IgD-negative memory B cell (primary cell): ENCODE results near the gene TMEM150C. TPM values are rescaled to one million over a fixed set of nuclear protein-coding genes. Genes with fewer than 3 reads are reported as not detected.
A peak's percentile ranks its signal among the peaks of the same experiment; 100 is the strongest.
"Not testable (repeated sequence)": the region's sequence is repeated elsewhere in the genome, so short reads cannot be mapped to it uniquely, and the experiment has no call there.

Source experiments
- H3K27ac Mint-ChIP-seq, 3 donors: one replicate each; pipeline ENCODE4 v1.8.0; 2020 to 2022; ENCODE audit warnings: mild to moderate bottlenecking in 3 of 3, mixed read lengths in 3 of 3, moderate library complexity in 1 of 3
- H3K27me3 Mint-ChIP-seq: one replicate; pipeline ENCODE4 v1.8.0; 2021; ENCODE audit warnings: mixed read lengths
- H3K36me3 Mint-ChIP-seq: one replicate; pipeline ENCODE4 v1.8.0; 2020; ENCODE audit warnings: mild to moderate bottlenecking, mixed read lengths
- H3K4me1 Mint-ChIP-seq, 3 donors: one replicate each; pipeline ENCODE4 v1.8.0; 2020 to 2022; ENCODE audit warnings: mixed read lengths in 3 of 3, mild to moderate bottlenecking in 1 of 3
- H3K4me3 Mint-ChIP-seq, 4 donors: one replicate each; pipeline ENCODE4 v1.8.0; 2020 to 2022; ENCODE audit warnings: mild to moderate bottlenecking in 4 of 4, mixed read lengths in 4 of 4, moderate library complexity in 3 of 4
- H3K9me3 Mint-ChIP-seq, 3 donors: one replicate each; pipeline ENCODE4 v1.8.0; 2020 to 2021; ENCODE audit warnings: mixed read lengths in 3 of 3, mild to moderate bottlenecking in 1 of 3
- polyA plus RNA-seq: library from polyadenylated mRNA; unstranded; fragments of 300-500 nt; fragmentation: Illumina TruSeq; gene quantifications from one replicate; pipeline ENCODE4 v1.2.3, GENCODE V29; 2021

Gene TMEM150C
- polyA plus RNA-seq, 1 donor from 2014 or later: not detected

DNA sequence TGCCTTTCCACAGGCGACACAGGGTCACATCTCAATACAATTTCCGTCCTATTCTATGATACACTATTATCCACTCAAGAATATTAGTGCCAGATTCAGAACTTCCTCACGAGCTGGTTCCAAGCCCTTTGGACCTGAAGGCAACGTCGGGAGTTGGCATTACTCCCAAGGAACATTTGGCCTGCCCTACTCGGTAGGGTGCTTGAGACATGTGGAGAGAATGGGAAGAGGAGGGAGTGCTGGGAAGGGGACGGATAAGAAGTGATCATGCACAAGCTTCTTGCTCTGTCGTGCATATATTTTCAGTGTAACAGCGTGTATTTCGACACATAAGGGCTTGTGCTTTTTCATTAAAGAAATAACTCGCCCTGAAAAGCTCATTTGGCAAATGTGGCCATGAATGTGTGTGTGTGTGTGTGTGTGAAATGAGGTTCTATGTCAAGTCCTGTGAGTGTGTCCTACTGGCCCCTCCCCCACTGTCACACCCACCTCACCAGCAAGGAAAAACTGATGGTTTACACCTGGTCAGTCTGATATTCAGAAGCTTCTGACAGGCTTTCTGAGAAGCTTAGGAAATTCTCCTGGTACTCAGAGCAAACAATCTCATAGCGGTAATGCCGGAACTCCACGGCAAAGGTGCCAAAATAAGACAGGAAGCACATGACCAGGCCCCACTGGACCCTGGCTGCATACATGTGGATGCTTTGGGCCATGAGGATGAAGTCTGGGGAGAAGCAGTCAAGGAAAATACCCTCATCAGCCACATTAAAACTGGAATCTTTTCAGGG lies 76.6 kb downstream of the TMEM150C start:
- peaks cover 6% of the 10 kb centered on the region for H3K36me3 Mint-ChIP-seq
- H3K9me3 Mint-ChIP-seq: peaks cover 0 to 2% (median 0%) of the 10 kb centered on the region in 3 donors
- H3K4me1 Mint-ChIP-seq: no peaks in the 10 kb centered on the region
- no peak overlapping the region for H3K27ac Mint-ChIP-seq
- no peak overlapping the region for H3K4me3 Mint-ChIP-seq
- no peaks in the 10 kb centered on the region for H3K27me3 Mint-ChIP-seq

DNA sequence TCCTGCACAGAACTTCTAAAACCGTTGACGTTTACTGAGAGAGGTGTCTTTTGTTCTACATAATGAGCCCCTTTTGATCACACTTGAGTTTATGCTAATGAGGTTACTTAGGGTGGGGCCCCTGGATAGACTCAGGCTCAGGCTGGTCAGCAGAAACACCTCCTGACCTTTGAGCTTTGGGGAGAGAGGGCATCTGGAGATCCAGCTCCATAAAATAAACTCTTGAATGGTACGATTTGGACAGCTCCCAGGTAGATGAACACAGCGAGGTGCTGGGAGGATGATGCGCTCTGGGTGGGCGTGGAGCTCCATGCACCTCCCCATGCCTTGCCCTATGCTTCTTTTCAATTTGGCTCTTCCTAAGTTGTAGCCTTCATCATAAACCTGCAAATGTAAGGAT lies 79.4 kb downstream of the TMEM150C start:
- no peak overlapping the region for H3K27ac Mint-ChIP-seq
- H3K36me3 Mint-ChIP-seq: peaks cover 9% of the 10 kb centered on the region

DNA sequence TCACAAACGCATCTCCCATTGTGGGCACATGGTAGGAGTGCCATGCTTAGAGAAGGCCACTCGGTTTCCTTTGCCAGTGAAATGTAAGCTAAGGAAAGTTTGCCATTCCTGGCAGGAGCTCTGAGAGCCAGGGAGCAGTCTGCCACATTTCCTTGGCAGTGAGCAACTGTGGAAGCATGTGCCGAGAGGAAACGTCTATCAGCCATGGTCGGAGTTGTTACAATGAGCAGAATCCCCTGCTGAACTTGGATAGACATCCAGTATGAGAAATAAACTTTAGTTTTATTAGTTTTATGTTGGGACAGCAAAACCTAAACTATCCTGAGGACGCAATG lies 80.3 kb downstream of the TMEM150C start:
- H3K4me3 Mint-ChIP-seq: no peak overlapping the region
- H3K4me1 Mint-ChIP-seq: no peaks in the 10 kb centered on the region
- no peaks in the 10 kb centered on the region for H3K27me3 Mint-ChIP-seq
- peaks cover 0 to 2% (median 0%) of the 10 kb centered on the region in 3 donors for H3K9me3 Mint-ChIP-seq
- peaks cover 9% of the 10 kb centered on the region for H3K36me3 Mint-ChIP-seq
- no peak overlapping the region for H3K27ac Mint-ChIP-seq

More for the DNA sequence above, 79.4 kb downstream of the TMEM150C start:
- H3K4me3 Mint-ChIP-seq: no peak overlapping the region
- H3K9me3 Mint-ChIP-seq: peaks cover 0 to 2% (median 0%) of the 10 kb centered on the region in 3 donors
- no peaks in the 10 kb centered on the region for H3K27me3 Mint-ChIP-seq
- no peaks in the 10 kb centered on the region for H3K4me1 Mint-ChIP-seq

DNA sequence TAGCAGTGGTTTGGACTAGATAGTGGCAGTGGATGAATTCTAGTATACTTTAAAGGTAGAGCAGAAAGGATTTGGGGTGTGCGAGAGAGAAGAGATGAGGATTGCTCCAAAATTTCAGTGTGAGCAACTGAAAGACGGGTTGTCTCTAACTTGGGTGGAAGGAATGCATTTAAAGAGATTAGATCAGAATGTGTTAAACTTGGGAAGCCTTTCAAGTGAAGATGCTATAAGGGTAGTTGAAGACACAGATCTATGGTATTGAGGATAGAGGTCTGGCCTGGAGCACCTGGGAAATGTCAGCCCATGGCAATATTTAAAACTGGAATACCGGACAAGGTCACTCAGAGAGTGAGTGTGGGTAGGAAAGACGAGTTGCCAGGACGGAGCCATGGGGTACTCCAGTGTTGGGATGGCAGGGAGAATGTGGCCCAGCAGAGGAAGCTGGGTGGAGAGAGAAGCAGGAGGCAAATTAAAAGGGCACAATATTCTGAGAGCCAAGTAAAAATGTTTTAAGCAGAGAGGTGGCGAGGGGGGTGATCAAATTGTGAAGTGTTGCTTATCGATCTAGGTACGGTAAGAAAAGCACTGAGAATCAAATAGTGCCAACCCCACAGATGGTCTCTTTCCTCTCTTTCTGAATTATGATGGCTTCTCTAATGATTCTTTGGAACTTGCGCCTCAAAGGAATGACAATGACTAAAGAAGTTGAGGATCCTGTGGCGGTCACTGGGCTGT lies 80.8 kb downstream of the TMEM150C start:
- no peak overlapping the region for H3K4me3 Mint-ChIP-seq
- H3K36me3 Mint-ChIP-seq: peaks cover 9% of the 10 kb centered on the region
- H3K27me3 Mint-ChIP-seq: no peaks in the 10 kb centered on the region

DNA sequence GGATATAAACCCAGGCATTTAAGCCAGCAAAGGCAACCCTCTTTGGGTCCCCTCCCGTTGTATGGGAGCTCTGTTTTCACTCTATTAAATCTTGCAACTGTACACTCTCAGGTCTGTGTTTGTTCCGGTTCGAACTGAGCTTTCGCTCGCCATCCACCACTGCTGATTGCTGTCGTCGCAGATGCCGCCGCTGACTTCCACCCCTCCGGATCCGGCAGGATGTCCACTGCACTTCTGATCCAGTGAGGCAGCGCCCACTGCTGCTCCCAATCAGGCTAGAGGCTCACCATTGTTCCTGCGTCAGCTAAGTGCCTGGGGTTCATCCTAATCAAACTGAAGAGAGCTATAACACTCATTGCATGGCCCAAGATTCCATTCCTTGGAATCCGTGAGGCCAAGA lies 82.2 kb downstream of the TMEM150C start:
- peaks cover 0 to 2% (median 0%) of the 10 kb centered on the region in 3 donors for H3K9me3 Mint-ChIP-seq
- H3K27ac Mint-ChIP-seq: no peak overlapping the region
- peaks cover 7% of the 10 kb centered on the region for H3K36me3 Mint-ChIP-seq
- no peaks in the 10 kb centered on the region for H3K4me1 Mint-ChIP-seq
- no peak overlapping the region for H3K4me3 Mint-ChIP-seq
- H3K27me3 Mint-ChIP-seq: no peaks in the 10 kb centered on the region

More for the DNA sequence above, 80.8 kb downstream of the TMEM150C start:
- Mint-ChIP-seq H3K27ac (no peak overlapping the region), H3K9me3 (peaks cover 0 to 2% (median 0%) of the 10 kb centered on the region in 3 donors), H3K4me1 (no peaks in the 10 kb centered on the region)

DNA sequence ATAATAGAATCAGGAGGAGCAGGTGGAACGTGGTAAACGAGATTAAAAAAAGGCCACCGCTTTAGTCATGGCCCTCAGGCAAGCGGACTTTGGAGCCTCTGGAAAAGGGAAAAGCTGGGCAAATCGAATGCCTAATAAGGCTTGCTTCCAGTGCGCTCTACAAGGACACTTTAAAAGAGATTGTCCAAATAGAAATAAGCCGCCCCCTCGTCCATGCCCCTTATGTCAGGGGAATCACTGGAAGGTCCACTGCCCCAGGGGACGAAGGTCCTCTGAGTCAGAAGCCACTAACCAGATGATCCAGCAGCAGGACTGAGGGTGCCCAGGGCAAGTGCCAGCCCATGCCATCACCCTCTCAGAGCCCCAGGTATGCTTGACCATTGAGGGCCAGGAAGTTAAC lies 84.3 kb downstream of the TMEM150C start:
- not testable (repeated sequence) for H3K27me3 Mint-ChIP-seq, H3K9me3 Mint-ChIP-seq, H3K36me3 Mint-ChIP-seq, H3K4me3 Mint-ChIP-seq, H3K4me1 Mint-ChIP-seq, H3K27ac Mint-ChIP-seq

DNA sequence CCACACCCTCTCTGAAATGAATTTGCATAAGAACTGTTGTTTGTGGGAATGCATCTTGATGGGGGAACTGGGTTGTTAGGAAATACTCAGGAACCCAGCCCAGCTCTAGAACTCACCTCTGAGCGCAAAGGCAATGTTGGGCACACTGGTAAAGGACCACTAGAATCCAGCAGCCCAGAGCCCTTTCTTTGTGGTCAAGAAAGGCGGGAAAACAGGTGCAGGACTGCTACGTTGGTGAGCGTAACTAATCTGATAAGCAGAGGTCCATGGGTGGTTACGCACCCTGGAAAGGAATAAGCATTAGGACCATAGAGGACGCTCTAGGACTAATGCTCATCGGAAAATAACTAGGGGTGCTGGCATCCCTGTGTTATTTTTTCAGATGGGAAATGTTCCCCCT lies 85.9 kb downstream of the TMEM150C start:
- H3K27me3 Mint-ChIP-seq, H3K36me3 Mint-ChIP-seq, H3K4me3 Mint-ChIP-seq, H3K4me1 Mint-ChIP-seq, H3K9me3 Mint-ChIP-seq: not testable (repeated sequence)
- peak overlapping the region in 1 of 3 donors; percentile 39 for H3K27ac Mint-ChIP-seq

DNA sequence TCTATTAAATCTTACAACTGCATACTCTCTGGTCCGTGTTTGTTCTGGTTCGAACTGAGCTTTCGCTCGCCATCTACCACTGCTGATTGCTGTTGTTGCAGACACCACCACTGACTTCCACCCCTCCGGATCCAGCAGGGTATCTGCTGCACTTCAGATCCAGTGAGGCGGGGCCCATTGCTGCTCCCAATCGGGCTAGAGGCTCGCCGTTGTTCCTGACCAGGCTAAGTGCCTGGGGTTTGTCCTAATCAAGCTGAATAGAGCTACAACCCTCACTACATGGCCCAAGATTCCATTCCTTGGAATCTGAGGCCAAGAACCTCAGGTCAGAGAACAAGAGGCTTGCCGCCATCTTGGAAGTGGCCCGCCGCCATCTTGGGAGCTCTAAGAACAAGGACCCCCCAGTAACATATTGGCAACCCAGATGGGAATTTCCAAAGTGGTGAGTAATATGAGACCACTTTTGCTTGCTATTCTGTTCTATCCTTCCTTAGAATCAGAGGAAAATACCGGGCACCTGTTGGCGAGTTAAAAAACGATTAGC lies 88.1 kb downstream of the TMEM150C start:
- H3K4me3 Mint-ChIP-seq: no peak overlapping the region
- no peak overlapping the region for H3K27ac Mint-ChIP-seq
- H3K27me3 Mint-ChIP-seq: no peaks in the 10 kb centered on the region
- H3K4me1 Mint-ChIP-seq: no peaks in the 10 kb centered on the region
- H3K9me3 Mint-ChIP-seq: no peaks in the 10 kb centered on the region
- H3K36me3 Mint-ChIP-seq: peaks cover 2% of the 10 kb centered on the region

DNA sequence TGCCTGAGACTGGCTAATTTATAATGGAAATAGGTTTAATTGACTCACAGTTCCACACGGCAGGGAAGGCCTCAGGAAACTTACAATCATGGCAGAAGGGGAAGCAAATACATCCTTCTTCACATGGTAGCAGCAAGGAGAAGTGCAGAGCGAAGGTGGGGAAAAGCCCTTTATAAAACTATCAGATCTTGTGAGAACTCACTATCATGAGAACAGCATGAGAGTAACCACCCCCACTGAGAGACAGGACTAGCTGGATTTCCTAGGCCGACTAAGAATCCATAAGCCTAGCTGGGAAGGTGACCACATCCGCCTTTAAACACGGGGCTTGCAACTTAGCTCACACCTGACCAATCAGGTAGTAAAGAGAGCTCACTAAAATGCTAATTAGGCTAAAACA lies 88.7 kb downstream of the TMEM150C start:
- H3K4me1 Mint-ChIP-seq, H3K27me3 Mint-ChIP-seq, H3K27ac Mint-ChIP-seq, H3K9me3 Mint-ChIP-seq, H3K4me3 Mint-ChIP-seq, H3K36me3 Mint-ChIP-seq: not testable (repeated sequence)

DNA sequence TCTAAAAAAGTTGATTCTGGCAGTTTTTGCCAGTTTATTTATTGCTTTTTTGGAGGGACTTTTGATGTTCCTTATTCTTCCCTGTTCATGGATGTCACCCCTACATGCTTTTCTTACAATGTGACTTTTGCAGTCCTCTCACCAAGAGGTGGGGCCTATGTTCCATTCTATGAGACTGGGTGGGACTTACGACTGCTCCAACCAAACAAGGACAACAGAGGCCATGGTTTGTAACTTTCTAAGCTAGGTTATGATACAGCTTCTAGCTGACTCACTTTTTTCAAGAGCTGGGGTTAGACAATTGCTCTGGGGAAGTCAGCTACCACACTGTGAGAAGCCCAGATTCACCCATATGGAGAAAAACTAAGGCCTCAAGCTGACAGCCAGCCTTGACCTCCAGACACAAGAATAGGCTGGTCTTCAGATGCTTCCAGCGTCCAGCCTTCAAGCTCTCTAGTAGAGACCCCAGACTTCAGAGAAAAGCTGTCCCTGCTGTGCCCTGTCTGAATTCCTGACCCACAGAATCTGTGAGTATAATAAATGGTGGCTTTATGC lies 91.9 kb downstream of the TMEM150C start:
- Mint-ChIP-seq H3K27me3 (no peaks in the 10 kb centered on the region), H3K4me1 (peaks cover 5 to 13% (median 5%) of the 10 kb centered on the region in 3 donors), H3K9me3 (peaks cover 0 to 1% (median 0%) of the 10 kb centered on the region in 3 donors), H3K27ac (no peak overlapping the region), H3K36me3 (peaks cover 2% of the 10 kb centered on the region), H3K4me3 (no peak overlapping the region)

DNA sequence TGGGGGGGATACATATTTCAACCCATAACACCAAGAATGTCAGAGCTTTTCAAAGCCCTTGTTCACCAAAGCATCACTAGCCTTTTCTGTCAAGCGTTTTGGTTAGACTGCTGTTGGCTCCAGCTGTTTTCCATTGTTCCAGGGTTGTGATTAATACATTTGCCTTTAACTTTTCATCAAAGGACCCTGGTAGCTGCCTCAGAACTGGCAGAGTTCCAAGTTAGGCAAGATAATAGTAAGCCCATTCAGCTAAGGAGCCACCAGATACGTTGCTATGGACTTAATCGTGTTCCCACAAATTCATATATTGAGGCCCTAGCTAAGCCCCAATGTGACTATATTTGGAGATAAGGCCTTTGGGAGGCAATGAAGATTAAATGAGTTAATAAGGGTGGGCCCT lies 94.3 kb downstream of the TMEM150C start:
- no peak overlapping the region for H3K4me3 Mint-ChIP-seq
- peaks cover 22 to 33% (median 25%) of the 10 kb centered on the region in 3 donors for H3K4me1 Mint-ChIP-seq
- H3K27ac Mint-ChIP-seq: no peak overlapping the region
- no peaks in the 10 kb centered on the region for H3K27me3 Mint-ChIP-seq
- H3K36me3 Mint-ChIP-seq: no peaks in the 10 kb centered on the region
- H3K9me3 Mint-ChIP-seq: peaks cover 0 to 1% (median 0%) of the 10 kb centered on the region in 3 donors

DNA sequence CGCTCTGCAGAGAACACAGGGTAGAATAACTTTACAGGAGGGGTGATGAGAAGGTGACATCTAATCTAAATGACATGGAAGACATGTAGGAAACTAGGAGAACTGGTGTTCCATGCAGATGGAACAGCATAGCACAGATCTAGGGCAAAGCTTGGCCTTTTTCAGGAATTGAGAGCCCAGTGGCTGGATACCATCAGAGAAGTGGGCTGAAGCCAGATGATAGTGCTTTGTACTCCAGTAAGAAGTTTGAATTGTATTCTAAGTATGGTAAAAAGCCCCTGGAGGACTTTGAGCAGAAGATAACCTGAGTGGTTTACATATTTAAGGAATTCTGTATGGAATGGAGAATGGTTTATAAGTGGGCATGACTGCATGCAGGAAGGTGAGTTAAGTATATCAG lies 98.6 kb downstream of the TMEM150C start:
- Mint-ChIP-seq H3K4me3 (no peak overlapping the region), H3K4me1 (peaks cover 23 to 33% (median 25%) of the 10 kb centered on the region in 3 donors), H3K36me3 (no peaks in the 10 kb centered on the region), H3K27ac (no peak overlapping the region), H3K9me3 (no peaks in the 10 kb centered on the region), H3K27me3 (no peaks in the 10 kb centered on the region)

DNA sequence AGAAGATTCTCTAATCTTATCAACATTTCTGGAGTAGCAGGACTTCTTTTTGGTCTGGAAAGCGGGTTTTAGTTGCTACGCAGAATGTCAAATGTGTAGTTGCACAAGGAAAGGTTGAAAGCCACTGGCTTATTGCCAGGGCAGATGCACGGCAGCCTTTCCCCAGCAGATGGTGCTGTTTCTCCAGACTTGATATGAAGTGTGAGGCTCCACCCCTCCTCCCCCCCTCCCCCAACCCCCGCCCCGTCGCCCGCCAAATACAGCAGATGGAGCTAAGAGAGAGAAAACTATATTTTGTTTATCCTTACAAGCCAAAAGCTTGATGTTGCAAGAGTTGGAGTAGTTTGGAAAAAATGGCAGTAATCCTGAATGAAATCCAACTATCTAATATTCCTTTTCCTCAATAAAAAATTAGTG lies 99.4 kb downstream of the TMEM150C start:
- Mint-ChIP-seq H3K4me1 (peaks cover 23 to 33% (median 25%) of the 10 kb centered on the region in 3 donors), H3K9me3 (no peaks in the 10 kb centered on the region), H3K27me3 (no peaks in the 10 kb centered on the region), H3K36me3 (no peaks in the 10 kb centered on the region), H3K27ac (peak overlapping the region in 2 of 3 donors; percentile 48 to 67), H3K4me3 (no peak overlapping the region)

DNA sequence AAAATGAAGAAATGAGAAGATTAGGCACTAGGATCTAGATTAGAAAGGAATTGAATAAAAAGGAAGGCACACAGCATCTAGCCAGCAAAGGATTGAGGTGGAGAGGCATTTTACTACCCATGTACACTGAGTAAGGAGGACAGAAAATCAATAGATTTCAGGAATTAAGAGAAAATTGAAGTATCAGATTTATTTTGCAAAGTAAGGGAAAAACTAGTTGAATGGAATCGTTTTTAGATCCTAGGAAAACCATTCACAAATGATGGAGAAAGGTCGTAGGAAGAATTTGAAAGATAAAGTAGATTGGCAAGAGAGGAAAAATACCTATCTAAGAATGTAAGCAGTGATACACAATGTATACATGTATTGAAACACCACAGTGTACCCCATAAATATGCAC lies 100.1 kb downstream of the TMEM150C start:
- Mint-ChIP-seq H3K27ac (peak overlapping the region in 1 of 3 donors; percentile 67), H3K9me3 (no peaks in the 10 kb centered on the region), H3K27me3 (no peaks in the 10 kb centered on the region), H3K4me1 (peaks cover 23 to 33% (median 25%) of the 10 kb centered on the region in 3 donors), H3K36me3 (no peaks in the 10 kb centered on the region), H3K4me3 (no peak overlapping the region)

DNA sequence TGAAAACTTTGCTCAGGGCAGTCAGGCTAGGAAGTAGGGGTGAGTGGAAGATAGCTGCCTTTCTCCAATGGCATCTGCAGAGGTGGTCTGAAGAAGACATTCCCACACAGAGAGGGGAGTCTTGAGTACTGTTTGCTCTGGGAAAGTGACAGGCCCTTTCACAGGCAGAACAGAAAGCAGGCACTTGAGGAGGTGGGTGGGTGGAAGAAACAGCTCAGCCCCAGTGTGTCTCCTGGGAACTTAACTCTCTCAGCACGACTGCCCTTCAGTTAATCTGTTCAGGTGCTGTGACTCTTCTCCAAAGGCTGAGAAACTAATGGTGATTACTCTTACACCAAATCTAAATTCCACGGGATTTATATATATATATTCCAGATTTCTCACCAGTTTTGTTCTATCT lies 103.1 kb downstream of the TMEM150C start:
- H3K9me3 Mint-ChIP-seq: no peaks in the 10 kb centered on the region
- H3K27me3 Mint-ChIP-seq: no peaks in the 10 kb centered on the region
- no peaks in the 10 kb centered on the region for H3K36me3 Mint-ChIP-seq
- no peak overlapping the region for H3K27ac Mint-ChIP-seq
- no peak overlapping the region for H3K4me3 Mint-ChIP-seq
- peaks cover 7 to 10% (median 9%) of the 10 kb centered on the region in 3 donors for H3K4me1 Mint-ChIP-seq
